IMR-90 (cell line): ENCODE results near the gene SCPEP1. TPM values are rescaled to one million over a fixed set of nuclear protein-coding genes. Genes with fewer than 3 reads are reported as not detected.

Experiments
- ATAC-seq: fragments of 200-7000 bp; cut with Tn5 transposase; 2 replicates; pipeline ENCODE4 v1.9.1; 2020; ENCODE audit warnings: low read depth, mild to moderate bottlenecking, moderate library complexity
- BruUV-seq: library from RNA; stranded (reverse); fragments of 400-500 nt; replicated peaks from 2 replicates; lab custom pipeline; 2021; lab: Mats Ljungman, UMichigan
- CTCF ChIA-PET: fragments of 300-600 bp; formaldehyde crosslinking; extraction: SDS; loops from one replicate; lab custom pipeline; 2021; ENCODE audit warnings: antibody characterized with exemption; lab: Yijun Ruan, JAX
- POLR2A ChIA-PET: fragments of 300-600 bp; sonication (Branson Sonifier 250); formaldehyde crosslinking; loops from one replicate; lab custom pipeline; 2022; ENCODE audit warnings: antibody characterized with exemption; ENCODE audit not compliant: unreplicated experiment; lab: Charles Lee
- DNase-seq: peaks from one replicate; pipeline ENCODE4 v3.0.0; 2013
- H2AFZ ChIP-seq: replicated peaks from 2 replicates; pipeline ENCODE3; 2013; ENCODE audit warnings: low read length, mild to moderate bottlenecking; ENCODE audit not compliant: poor library complexity
- H2AK5ac ChIP-seq: 2 replicates; pipeline ENCODE4 v1.6.1; 2013; ENCODE audit warnings: low read depth, low read length, inconsistent platforms
- H2AK9ac ChIP-seq: replicated peaks from 2 replicates; pipeline ENCODE3; 2013; ENCODE audit warnings: mild to moderate bottlenecking, low read depth, low read length, moderate library complexity; ENCODE audit not compliant: poor library complexity
- H2BK120ac ChIP-seq: 2 replicates; pipeline ENCODE4 v1.6.1; 2013; ENCODE audit warnings: low read depth, low read length, inconsistent platforms
- H2BK15ac ChIP-seq: 3 replicates; pipeline ENCODE4 v1.6.1; 2013; ENCODE audit warnings: low read depth, low read length, inconsistent platforms
- H2BK20ac ChIP-seq: 2 replicates; pipeline ENCODE4 v1.6.1; 2013; ENCODE audit warnings: low read depth, mild to moderate bottlenecking, inconsistent platforms, low read length, moderate library complexity
- H2BK5ac ChIP-seq: 2 replicates; pipeline ENCODE4 v1.6.1; 2013; ENCODE audit warnings: mild to moderate bottlenecking, low read depth, low read length, inconsistent platforms; ENCODE audit not compliant: poor library complexity, severe bottlenecking
- H3K14ac ChIP-seq: replicated peaks from 2 replicates; pipeline ENCODE4 v1.6.1; 2013; ENCODE audit warnings: low read depth, low read length, inconsistent platforms
- H3K18ac ChIP-seq: 2 replicates; pipeline ENCODE4 v1.6.1; 2013; ENCODE audit warnings: low read depth, low read length, control low read depth
- H3K23ac ChIP-seq: 2 replicates; pipeline ENCODE4 v1.6.1; 2013; ENCODE audit warnings: low read depth, low read length, inconsistent platforms
- H3K27ac ChIP-seq: 2 replicates; pipeline ENCODE4 v1.5.1; 2013; ENCODE audit warnings: mild to moderate bottlenecking, control low read depth, low read length; ENCODE audit not compliant: insufficient read depth
- H3K27me3 ChIP-seq: 2 replicates; pipeline ENCODE4 v1.6.1; 2013; ENCODE audit warnings: low read length; ENCODE audit not compliant: control insufficient read depth, insufficient read depth
- H3K36me3 ChIP-seq: 2 replicates; pipeline ENCODE4 v1.6.1; 2013; ENCODE audit warnings: low read length, mixed read lengths; ENCODE audit not compliant: control insufficient read depth, insufficient read depth
- H3K4ac ChIP-seq: 2 replicates; pipeline ENCODE4 v1.6.1; 2013; ENCODE audit warnings: low read depth, low read length, inconsistent platforms
- H3K4me1 ChIP-seq: 2 replicates; pipeline ENCODE4 v1.6.1; 2013; ENCODE audit warnings: low read length, mixed read lengths; ENCODE audit not compliant: control insufficient read depth, insufficient read depth
- H3K4me2 ChIP-seq: 2 replicates; pipeline ENCODE4 v1.6.1; 2013; ENCODE audit warnings: low read depth, mild to moderate bottlenecking, control low read depth, low read length, moderate library complexity
- H3K4me3 ChIP-seq: 2 replicates; pipeline ENCODE4 v1.5.1; 2013; ENCODE audit warnings: low read depth, mild to moderate bottlenecking, control low read depth, low read length, moderate library complexity; ENCODE audit not compliant: insufficient read depth
- H3K56ac ChIP-seq: 2 replicates; pipeline ENCODE4 v1.6.1; 2013; ENCODE audit warnings: low read length, inconsistent platforms; ENCODE audit not compliant: insufficient read depth; ENCODE audit errors: extremely low read depth
- H3K79me1 ChIP-seq, 2 experiments: 2 replicates each; pipeline ENCODE4 v1.6.1; 2013; ENCODE audit warnings: low read length in 2 of 2, inconsistent platforms in 1 of 2, low read depth in 1 of 2
- H3K9ac ChIP-seq: 2 replicates; pipeline ENCODE4 v1.6.1; 2013; ENCODE audit warnings: low read depth, low read length, control low read depth
- H3K9me1 ChIP-seq: 2 replicates; pipeline ENCODE4 v1.6.1; 2013; ENCODE audit warnings: low read length, inconsistent platforms; ENCODE audit not compliant: insufficient read depth
- H3K9me3 ChIP-seq: 2 replicates; pipeline ENCODE4 v1.6.1; 2013; ENCODE audit warnings: low read length; ENCODE audit not compliant: control insufficient read depth, insufficient read depth
- H4K20me1 ChIP-seq: 2 replicates; pipeline ENCODE4 v1.6.1; 2013; ENCODE audit warnings: low read length, inconsistent platforms; ENCODE audit not compliant: insufficient read depth
- H4K5ac ChIP-seq: 2 replicates; pipeline ENCODE4 v1.6.1; 2013; ENCODE audit warnings: mild to moderate bottlenecking, low read depth, low read length, control low read depth
- H4K8ac ChIP-seq, 2 experiments: 2 replicates each; pipeline ENCODE4 v1.6.1; 2013; ENCODE audit warnings: low read depth in 2 of 2, low read length in 2 of 2, control low read depth in 1 of 2, inconsistent platforms in 1 of 2
- H4K91ac ChIP-seq: 2 replicates; pipeline ENCODE4 v1.6.1; 2013; ENCODE audit warnings: low read depth, low read length, inconsistent platforms; ENCODE audit not compliant: insufficient read depth
- CHD1 ChIP-seq: IDR thresholded peaks from 2 replicates; pipeline ENCODE4 v1.6.1; 2012; ENCODE audit warnings: low read depth, low read length, improper control_type of control experiment
- CTCF ChIP-seq: conservative IDR thresholded peaks from 2 replicates; pipeline ENCODE4 v1.5.1; 2012; ENCODE audit warnings: mild to moderate bottlenecking, low read depth, low read length, improper control_type of control experiment
- ELK1 ChIP-seq: fragments of 150-350 bp; IDR thresholded peaks from 2 replicates; pipeline ENCODE4 v1.6.1; 2016; ENCODE audit warnings: low read depth, mild to moderate bottlenecking, low read length, moderate library complexity, borderline replicate concordance
- MAFK ChIP-seq: IDR thresholded peaks from 2 replicates; pipeline ENCODE4 v1.6.1; 2012; ENCODE audit warnings: low read depth, low read length, improper control_type of control experiment
- MXI1 ChIP-seq: IDR thresholded peaks from 2 replicates; pipeline ENCODE4 v1.6.1; 2012; ENCODE audit warnings: low read depth, mild to moderate bottlenecking, low read length, moderate library complexity, borderline replicate concordance
- NFE2L2 ChIP-seq: fragments of 150-350 bp; IDR thresholded peaks from 2 replicates; pipeline ENCODE4 v1.6.1; 2016; ENCODE audit warnings: low read depth, mild to moderate bottlenecking, low read length
- POLR2A ChIP-seq: IDR thresholded peaks from 2 replicates; pipeline ENCODE4 v1.6.1; 2012; ENCODE audit warnings: mild to moderate bottlenecking, low read depth, low read length
- RFX5 ChIP-seq: IDR thresholded peaks from 2 replicates; pipeline ENCODE4 v1.8.0; 2012; ENCODE audit warnings: low read depth, mild to moderate bottlenecking, low read length, moderate library complexity
- WGBS, 2 experiments: methylation state at CpG; one replicate each; pipeline versions ENCODE4 v1.1.5 to v1.1.7; 2013; ENCODE audit warnings: missing lambda C conversion rate in 2 of 2; ENCODE audit not compliant: insufficient read length in 1 of 2; ENCODE audit errors: extremely low coverage in 2 of 2; 5-methylcytosine and 5-hydroxymethylcytosine counted together
- dilution Hi-C: fragments of 300-500 bp; cut with HindIII; formaldehyde crosslinking; loops from one replicate; pipeline ENCODE4 v1.14.3; 2018; ENCODE audit warnings: low sequenced_read_pairs; ENCODE audit not compliant: unreplicated experiment
- in situ Hi-C: fragments of 300-500 bp; cut with MboI; formaldehyde crosslinking; loops from 3 replicates; pipeline ENCODE4 v1.14.3; 2019; ENCODE audit warnings: low sequenced_read_pairs, inconsistent platforms, mixed read lengths
- intact Hi-C: fragments of 100-400 bp; cut with micrococcal nuclease; formaldehyde crosslinking; loops from 2 replicates; pipeline ENCODE4 v1.10.0; 2022
- polyA plus RNA-seq, 3 experiments: library from polyadenylated mRNA; depleted of rRNA; stranded (reverse); fragments of >200 nt; gene quantifications; 2 replicates each; pipeline ENCODE4 v1.2.3, GENCODE V29; 2012; ENCODE audit warnings: low replicate concordance in 1 of 3
- total RNA-seq: library from RNA; depleted of rRNA; stranded (reverse); fragments of >200 nt; gene quantifications from 2 replicates; pipeline ENCODE4 v1.2.3, GENCODE V29; 2012

SCPEP1 gene
- total and polyA plus RNA-seq, 2 of the 4 experiments (the other 2 are of a cell fraction), result 16.5 to 32.1 TPM

- H4K8ac ChIP-seq, result no peak overlapping the region
- H4K91ac ChIP-seq, result no peak overlapping the region
- CTCF ChIA-PET, result interaction anchor here (0.6 kb wide), 1 partner anchor 1397 kb away, joined by 7 read pairs; no protein-coding TSS in a partner anchor
- no peaks in the 10 kb centered on the region for H4K20me1 ChIP-seq
- no peak overlapping the region for H2AK5ac ChIP-seq
- H3K4me2 ChIP-seq, result no peak overlapping the region
- peak overlapping the region; percentile 7 for H2AK9ac ChIP-seq
- H3K9me3 ChIP-seq, result no peaks in the 10 kb centered on the region
- H3K18ac ChIP-seq, result no peak overlapping the region
- no peak overlapping the region for H3K23ac ChIP-seq
- intact Hi-C loops, result no loop called here
- TF ChIP-seq RFX5 (no peak), NFE2L2 (no peak), POLR2A (no peak), MAFK (no peak), MXI1 (no peak), CTCF (no peak), CHD1 (no peak), ELK1 (no peak)
- no peak overlapping the region for H3K4ac ChIP-seq
- no peaks in the 10 kb centered on the region; the same call in 1 of the 2 replicates for H3K9me1 ChIP-seq
- H4K5ac ChIP-seq, result no peak overlapping the region
- H3K4me3 ChIP-seq, result no peak overlapping the region
- H3K56ac ChIP-seq, result no peak overlapping the region
- no peak overlapping the region for H3K9ac ChIP-seq
- no peak overlapping the region for H3K27ac ChIP-seq
- in situ Hi-C loops, result no loop called here
- H3K27me3 ChIP-seq, result no peaks in the 10 kb centered on the region
- whole genome bisulfite sequencing, 2 experiments, result 84% methylated on average over 11 of the region's 14 CpGs; no CpG with 5 or more reads in 1 of the 2 experiments
- DNase-seq (no peak), ATAC-seq (no peak)
- peaks cover 5% of the 10 kb centered on the region; the same call in 1 of the 2 replicates for H3K36me3 ChIP-seq
- H3K79me1 ChIP-seq, result no peaks in the 10 kb centered on the region
- no peak overlapping the region for H3K14ac ChIP-seq
- POLR2A ChIA-PET, result no interaction called here
- H2BK120ac ChIP-seq, result no peak overlapping the region
- no peak overlapping the region for H2BK20ac ChIP-seq
- no peak overlapping the region for H2AFZ ChIP-seq
- H2BK5ac ChIP-seq, result no peak overlapping the region
- no TSS peak for BruUV-seq
- dilution Hi-C loops, result no loop called here
- H3K4me1 ChIP-seq, result no peaks in the 10 kb centered on the region
- H2BK15ac ChIP-seq, result no peak overlapping the region
These were observed 7.6 kb downstream of the SCPEP1 start for GRCh38 chr17:56985371-56986162.
